Fibroblast of lung (primary cell): ENCODE data around the gene TIMP1. TPM values are rescaled to one million over a fixed set of nuclear protein-coding genes. Genes with fewer than 3 reads are reported as not detected.

Experiments used
- DNase-seq, 2 donors: peaks; one replicate each; pipeline versions ENCODE4 v3.0.0 to v3.0.0-alpha.2; 2010; ENCODE audit warnings: low read depth in 2 of 2
- H2AFZ ChIP-seq: 2 replicates; pipeline ENCODE4 v1.5.1; 2012; ENCODE audit warnings: low read length, control low read depth, inconsistent platforms
- H3K27ac ChIP-seq: 2 replicates; pipeline ENCODE4 v1.5.1; 2011; ENCODE audit warnings: low read length, control low read depth; ENCODE audit not compliant: insufficient read depth
- H3K27me3 ChIP-seq: 2 replicates; pipeline ENCODE4 v1.5.1; 2011; ENCODE audit warnings: mild to moderate bottlenecking, low read length; ENCODE audit not compliant: control insufficient read depth, insufficient read depth
- H3K36me3 ChIP-seq: 2 replicates; pipeline ENCODE4 v1.5.1; 2011; ENCODE audit warnings: low read length; ENCODE audit not compliant: control insufficient read depth, insufficient read depth
- H3K4me1 ChIP-seq: 2 replicates; pipeline ENCODE4 v1.5.1; 2011; ENCODE audit warnings: low read length; ENCODE audit not compliant: control insufficient read depth, insufficient read depth; ENCODE audit errors: extremely low read depth
- H3K4me2 ChIP-seq: 2 replicates; pipeline ENCODE4 v1.5.1; 2011; ENCODE audit warnings: low read length, control low read depth; ENCODE audit not compliant: insufficient read depth; ENCODE audit errors: extremely low read depth
- H3K4me3 ChIP-seq, 4 experiments: fragments of 200-600 bp in 1 of 4; sonication (generic) in 1 of 4; replicated peaks in 1 of 4; 2 replicates each; pipeline ENCODE4 v1.5.1; 2011 to 2016; ENCODE audit warnings: low read length in 4 of 4, low read depth in 3 of 4, mild to moderate bottlenecking in 3 of 4, control low read depth in 2 of 4, inconsistent platforms in 1 of 4, mixed read lengths in 1 of 4; ENCODE audit not compliant: insufficient read depth in 1 of 4; ENCODE audit errors: control extremely low read depth in 1 of 4
- H3K79me2 ChIP-seq: 2 replicates; pipeline ENCODE4 v1.5.1; 2012; ENCODE audit warnings: mild to moderate bottlenecking, low read length, inconsistent platforms; ENCODE audit not compliant: control insufficient read depth, insufficient read depth
- H3K9ac ChIP-seq: 2 replicates; pipeline ENCODE4 v1.5.1; 2011; ENCODE audit warnings: mild to moderate bottlenecking, low read length, control low read depth; ENCODE audit not compliant: insufficient read depth
- H3K9me3 ChIP-seq: 2 replicates; pipeline ENCODE4 v1.5.1; 2012; ENCODE audit warnings: low read depth, low read length; ENCODE audit not compliant: control insufficient read depth, insufficient read depth
- H4K20me1 ChIP-seq: 2 replicates; pipeline ENCODE4 v1.5.1; 2011; ENCODE audit warnings: low read length; ENCODE audit not compliant: control insufficient read depth, insufficient read depth; ENCODE audit errors: extremely low read depth
- CTCF ChIP-seq, 2 donors: IDR thresholded peaks in 1 of 2; conservative IDR thresholded peaks in 1 of 2; 1 replicate in 1 of 2; 2 replicates in 1 of 2; pipeline ENCODE4 v1.5.1; 2011 to 2012; ENCODE audit warnings: low read length in 2 of 2, control low read depth in 1 of 2, inconsistent platforms in 1 of 2, low read depth in 1 of 2, mild to moderate bottlenecking in 1 of 2
- EZH2 ChIP-seq: IDR thresholded peaks from 2 replicates; pipeline ENCODE4 v1.5.1; 2012; ENCODE audit warnings: low read length, control low read depth, mild to moderate bottlenecking; ENCODE audit errors: missing control alignments
- polyA plus RNA-seq, 2 donors: library from polyadenylated mRNA; depleted of rRNA in 1 of 2; stranded (reverse) in 1 of 2; unstranded in 1 of 2; fragments of >200 nt; gene quantifications; 2 replicates each; pipeline ENCODE4 v1.2.1, GENCODE V29; 2011 to 2012; ENCODE audit warnings: missing spikeins in 1 of 2
- total RNA-seq: library from RNA; depleted of rRNA; stranded (reverse); fragments of >200 nt; gene quantifications from 2 replicates; pipeline ENCODE4 v1.2.1, GENCODE V29; 2014

TIMP1 gene
- total and polyA plus RNA-seq, 2 donors (not counting 1 experiment from before 2014, with no cell fraction given), result 845 to 1,117 TPM

- no peak overlapping the region for H3K4me2 ChIP-seq
- H3K4me3 ChIP-seq, result no peak overlapping the region
- DNase-seq, result peak in 1 of 2 donors; percentile 23
- H3K79me2 ChIP-seq, result no peaks in the 10 kb centered on the region
- no peaks in the 10 kb centered on the region for H3K9me3 ChIP-seq
- H4K20me1 ChIP-seq, result no peaks in the 10 kb centered on the region
- no peaks in the 10 kb centered on the region for H3K4me1 ChIP-seq
- H3K27me3 ChIP-seq, result peaks cover 3% of the 10 kb centered on the region
- no peak overlapping the region for H2AFZ ChIP-seq
- TF ChIP-seq EZH2, result no peak
- no peak for TF ChIP-seq CTCF (conservative IDR thresholded peaks at IDR 0.05 in 1 of 2, IDR thresholded peaks at IDR 0.05 in 1 of 2; ENCODE audit: low read depth in 1 of 2, low read length in 2 of 2)
- no peak overlapping the region for H3K9ac ChIP-seq
- no peak overlapping the region for H3K27ac ChIP-seq
- H3K36me3 ChIP-seq, result no peaks in the 10 kb centered on the region
Observed at GRCh38 chrX:47607091-47607490, 24.9 kb downstream of the TIMP1 start.

GRCh38 chrX:47608130-47608810, 26.0 kb downstream of the TIMP1 start:
- no peak overlapping the region for H3K9ac ChIP-seq
- no peaks in the 10 kb centered on the region for H3K36me3 ChIP-seq
- no peaks in the 10 kb centered on the region for H3K4me1 ChIP-seq
- no peak for DNase-seq
- H3K27me3 ChIP-seq, result peaks cover 3% of the 10 kb centered on the region
- H4K20me1 ChIP-seq, result no peaks in the 10 kb centered on the region
- no peak overlapping the region for H3K4me2 ChIP-seq
- H3K79me2 ChIP-seq, result no peaks in the 10 kb centered on the region
- H2AFZ ChIP-seq, result no peak overlapping the region
- no peaks in the 10 kb centered on the region for H3K9me3 ChIP-seq
- no peak overlapping the region for H3K4me3 ChIP-seq
- TF ChIP-seq EZH2, result no peak
- no peak for TF ChIP-seq CTCF (conservative IDR thresholded peaks at IDR 0.05 in 1 of 2, IDR thresholded peaks at IDR 0.05 in 1 of 2; ENCODE audit: low read depth in 1 of 2, low read length in 2 of 2)
- no peak overlapping the region for H3K27ac ChIP-seq

- Histone ChIP-seq H3K27ac (no peak overlapping the region), H3K4me3 (no peak overlapping the region), H4K20me1 (no peaks in the 10 kb centered on the region), H3K9me3 (no peaks in the 10 kb centered on the region), H3K4me2 (no peak overlapping the region), H3K27me3 (peaks cover 3% of the 10 kb centered on the region), H3K4me1 (no peaks in the 10 kb centered on the region), H2AFZ (no peak overlapping the region), H3K79me2 (no peaks in the 10 kb centered on the region), H3K9ac (no peak overlapping the region), H3K36me3 (no peaks in the 10 kb centered on the region)
- no peak for DNase-seq
- no peak for TF ChIP-seq EZH2
- no peak for TF ChIP-seq CTCF (conservative IDR thresholded peaks at IDR 0.05 in 1 of 2, IDR thresholded peaks at IDR 0.05 in 1 of 2; ENCODE audit: low read depth in 1 of 2, low read length in 2 of 2)
Observed at GRCh38 chrX:47610511-47610910, 28.3 kb downstream of the TIMP1 start.
